Mesendoderm (in vitro differentiated cells): Measurements from ENCODE around the gene CLEC3B. TPM values are rescaled to one million over a fixed set of nuclear protein-coding genes. Genes with fewer than 3 reads are reported as not detected.

Source experiments
- small RNA-seq: library from polyadenylated mRNA; stranded (forward); fragments of <200 nt; extraction: miRNeasy Mini kit (QIAGEN cat#:217004); gene quantifications from one replicate; pipeline ENCODE3, GENCODE V24; 2013; ENCODE audit not compliant: insufficient read depth

Gene CLEC3B

Small RNA genes within 50 kb of the gene (small RNA-seq; reads per million reads assigned to genes)
- not detected for gene RNU5B-3P
